BLaER1 (cell line): Measurements from ENCODE around the gene PHF21B.

Experiments used
- H3K27ac ChIP-seq: shearing (Covaris generic); formaldehyde crosslinking; 2 replicates; pipeline ENCODE4 v1.8.1; 2022
- H3K27me3 ChIP-seq: shearing (Covaris generic); formaldehyde crosslinking; 2 replicates; pipeline ENCODE4 v1.8.1; 2022
- H3K36me3 ChIP-seq: shearing (Covaris generic); formaldehyde crosslinking; 2 replicates; pipeline ENCODE4 v1.8.1; 2022
- H3K4me1 ChIP-seq: shearing (Covaris generic); formaldehyde crosslinking; 2 replicates; pipeline ENCODE4 v1.8.1; 2022
- H3K4me2 ChIP-seq: shearing (Covaris generic); formaldehyde crosslinking; 2 replicates; pipeline ENCODE4 v1.8.1; 2022
- H3K4me3 ChIP-seq: shearing (Covaris generic); formaldehyde crosslinking; 2 replicates; pipeline ENCODE4 v1.8.1; 2022
- H3K9ac ChIP-seq: shearing (Covaris generic); formaldehyde crosslinking; 2 replicates; pipeline ENCODE4 v1.8.1; 2022
- H3K9me3 ChIP-seq: shearing (Covaris generic); formaldehyde crosslinking; 2 replicates; pipeline ENCODE4 v1.8.1; 2022
- H4K20me1 ChIP-seq: shearing (Covaris generic); formaldehyde crosslinking; 2 replicates; pipeline ENCODE4 v1.8.1; 2022
- Cebpa-rat ChIP-seq: shearing (Covaris generic); IDR thresholded peaks from 2 replicates; pipeline ENCODE4 v1.8.1; 2022

The PHF21B gene

GRCh38 chr22:44982445-44982844 is 27.4 kb downstream of the PHF21B start:
- H3K9me3 ChIP-seq = peaks cover 3% of the 10 kb centered on the region; the same call in 1 of the 2 replicates
- no peak overlapping the region for H3K4me3 ChIP-seq
- TF ChIP-seq Cebpa-rat = no peak
- H3K4me2 ChIP-seq = peak overlapping the region; percentile 79
- peaks cover 55% of the 10 kb centered on the region for H4K20me1 ChIP-seq
- H3K4me1 ChIP-seq = peaks cover 45% of the 10 kb centered on the region
- H3K27ac ChIP-seq = no peak overlapping the region
- H3K9ac ChIP-seq = no peak overlapping the region
- H3K27me3 ChIP-seq = no peaks in the 10 kb centered on the region
- H3K36me3 ChIP-seq = no peaks in the 10 kb centered on the region

DNA sequence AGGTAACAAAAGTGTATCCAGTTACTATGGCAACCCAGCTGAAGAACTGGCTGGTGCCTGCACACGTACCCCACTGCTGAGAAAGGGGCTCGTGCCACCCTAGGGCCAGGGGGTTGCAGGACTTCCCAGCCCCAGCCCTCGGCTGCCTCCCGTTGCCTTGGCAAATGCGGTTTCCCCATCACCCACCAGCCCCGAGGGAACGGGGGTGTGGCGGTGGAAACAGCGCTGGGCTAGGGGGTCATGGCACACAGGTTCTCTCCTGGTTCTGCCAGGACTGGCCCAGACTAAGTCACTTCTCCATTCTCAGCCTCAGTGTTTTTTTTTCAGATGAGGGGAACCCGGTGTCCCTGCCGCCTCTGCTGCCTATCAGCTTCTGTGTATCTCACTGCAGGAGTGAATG is 27.9 kb downstream of the PHF21B start:
- Histone ChIP-seq H3K4me1 (peaks cover 39% of the 10 kb centered on the region), H3K9me3 (peaks cover 3% of the 10 kb centered on the region; the same call in 1 of the 2 replicates), H3K4me2 (peak overlapping the region; percentile 79), H3K9ac (no peak overlapping the region), H3K4me3 (no peak overlapping the region), H3K36me3 (no peaks in the 10 kb centered on the region), H4K20me1 (peaks cover 60% of the 10 kb centered on the region), H3K27me3 (no peaks in the 10 kb centered on the region), H3K27ac (no peak overlapping the region)
- TF ChIP-seq Cebpa-rat = no peak

DNA sequence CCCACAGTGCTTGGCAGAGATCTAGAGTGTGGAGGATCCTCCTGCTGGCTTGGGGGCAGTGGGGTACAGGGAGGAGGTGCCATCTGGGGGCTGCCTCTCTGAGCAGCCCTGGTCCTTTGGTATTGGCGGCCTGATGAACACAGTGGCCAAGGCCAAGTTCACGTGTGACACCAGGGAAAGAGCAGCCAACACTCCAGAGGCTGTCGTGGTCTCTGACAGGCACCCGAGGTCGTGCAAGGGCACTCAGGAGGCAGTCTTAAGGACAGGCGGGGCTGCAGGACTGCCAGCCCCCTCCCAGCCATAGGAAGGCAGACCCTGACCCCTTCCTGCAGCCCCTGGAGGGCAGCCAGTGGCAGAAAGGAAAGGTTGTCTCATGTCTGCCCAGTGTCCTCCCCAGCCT is 30.7 kb downstream of the PHF21B start:
- H3K9ac ChIP-seq = no peak overlapping the region
- H4K20me1 ChIP-seq = peaks cover 80% of the 10 kb centered on the region

DNA sequence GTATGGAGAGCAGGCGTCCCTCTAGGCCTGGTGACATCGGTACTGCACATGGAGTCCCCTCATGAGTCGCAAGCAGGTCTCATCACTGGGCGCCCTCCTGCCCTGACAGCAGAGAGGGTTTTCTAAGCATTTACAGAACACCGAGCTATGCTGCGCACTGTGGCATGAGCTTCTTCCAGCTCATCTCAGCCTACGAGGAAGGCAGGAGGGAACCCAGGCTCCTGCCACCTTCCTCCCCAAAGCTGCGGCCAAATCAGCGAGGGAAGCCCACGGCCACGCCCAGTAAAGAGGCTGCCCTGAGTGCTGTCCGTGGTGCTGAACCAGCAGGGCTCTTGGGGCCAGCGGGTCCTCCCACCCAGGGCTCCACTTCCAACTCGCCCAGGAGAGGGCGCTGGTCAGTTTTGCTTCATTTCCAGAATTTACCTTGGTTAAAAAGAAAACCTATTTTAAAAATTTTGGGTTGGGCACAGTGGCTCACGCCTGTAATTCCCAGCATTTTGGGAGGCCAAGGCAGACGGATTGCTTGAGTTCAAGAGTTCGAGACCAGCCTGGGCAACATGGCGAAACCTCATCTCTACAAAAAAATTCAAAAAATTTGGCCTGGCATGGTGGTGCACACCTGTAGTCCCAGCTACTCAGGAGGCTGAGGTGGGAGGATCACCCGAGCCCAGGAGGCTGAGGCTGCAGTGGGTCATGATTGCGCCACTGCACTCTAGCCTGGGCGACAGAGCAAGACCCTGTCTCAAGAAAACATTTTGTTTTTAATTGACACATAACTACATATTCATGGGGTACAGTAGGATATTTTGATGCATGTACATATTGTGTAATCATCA is 34.2 kb downstream of the PHF21B start:
- peaks cover 21% of the 10 kb centered on the region for H3K4me1 ChIP-seq
- H3K4me3 ChIP-seq = no peak overlapping the region
- no peak for TF ChIP-seq Cebpa-rat
- no peaks in the 10 kb centered on the region for H3K9me3 ChIP-seq
- H3K27ac ChIP-seq = no peak overlapping the region
- no peaks in the 10 kb centered on the region for H3K36me3 ChIP-seq
- no peak overlapping the region for H3K9ac ChIP-seq
- peaks cover 57% of the 10 kb centered on the region for H4K20me1 ChIP-seq
- H3K27me3 ChIP-seq = no peaks in the 10 kb centered on the region
- no peak overlapping the region for H3K4me2 ChIP-seq

More for the DNA sequence above, 30.7 kb downstream of the PHF21B start:
- Histone ChIP-seq H3K27ac (no peak overlapping the region), H3K4me3 (no peak overlapping the region), H3K4me1 (peaks cover 38% of the 10 kb centered on the region), H3K36me3 (no peaks in the 10 kb centered on the region), H3K9me3 (no peaks in the 10 kb centered on the region), H3K27me3 (no peaks in the 10 kb centered on the region), H3K4me2 (no peak overlapping the region)
- TF ChIP-seq Cebpa-rat = no peak

- Histone ChIP-seq H3K9ac (no peak overlapping the region), H3K4me1 (peaks cover 19% of the 10 kb centered on the region), H3K4me2 (no peak overlapping the region), H3K27ac (no peak overlapping the region), H3K9me3 (no peaks in the 10 kb centered on the region), H3K36me3 (no peaks in the 10 kb centered on the region), H4K20me1 (peaks cover 46% of the 10 kb centered on the region), H3K27me3 (no peaks in the 10 kb centered on the region), H3K4me3 (no peak overlapping the region)
- no peak for TF ChIP-seq Cebpa-rat
Observed at GRCh38 chr22:44974454-44974853, 35.4 kb downstream of the PHF21B start.

DNA sequence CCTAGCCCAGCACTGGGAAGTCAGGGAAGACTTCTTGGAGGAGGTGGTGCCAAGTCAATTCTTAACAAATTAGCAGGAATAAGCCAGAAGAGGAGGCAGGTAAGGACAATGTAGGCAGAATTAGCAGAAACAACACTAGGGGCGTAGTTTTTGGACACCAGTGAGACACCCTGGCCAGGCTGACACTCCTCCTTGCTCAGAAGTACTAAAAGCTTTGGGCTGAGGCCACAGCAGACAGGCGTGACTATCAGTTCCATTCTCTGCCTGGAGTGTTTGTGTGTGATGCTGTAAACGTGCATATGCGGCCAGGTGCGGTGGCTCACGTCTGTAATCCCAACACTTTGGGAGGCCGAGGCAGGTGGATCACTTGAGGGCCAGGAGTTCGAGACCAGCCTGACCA is 36.0 kb downstream of the PHF21B start:
- H3K27ac ChIP-seq = no peak overlapping the region
- H3K9me3 ChIP-seq = no peaks in the 10 kb centered on the region
- no peak for TF ChIP-seq Cebpa-rat
- peaks cover 39% of the 10 kb centered on the region for H4K20me1 ChIP-seq
- H3K9ac ChIP-seq = no peak overlapping the region
- H3K4me1 ChIP-seq = peaks cover 19% of the 10 kb centered on the region
- no peaks in the 10 kb centered on the region for H3K36me3 ChIP-seq
- no peaks in the 10 kb centered on the region for H3K27me3 ChIP-seq
- H3K4me2 ChIP-seq = no peak overlapping the region
- no peak overlapping the region for H3K4me3 ChIP-seq

- H3K27ac ChIP-seq = peak overlapping the region; percentile 66
- H3K4me1 ChIP-seq = peaks cover 19% of the 10 kb centered on the region
- H3K36me3 ChIP-seq = no peaks in the 10 kb centered on the region
- H3K9ac ChIP-seq = no peak overlapping the region
- no peak overlapping the region for H3K4me3 ChIP-seq
- peak overlapping the region; percentile 56 for H3K4me2 ChIP-seq
- TF ChIP-seq Cebpa-rat = no peak
- H3K9me3 ChIP-seq = no peaks in the 10 kb centered on the region
- peaks cover 26% of the 10 kb centered on the region for H4K20me1 ChIP-seq
- no peaks in the 10 kb centered on the region for H3K27me3 ChIP-seq
Observed at GRCh38 chr22:44972363-44973083, 37.3 kb downstream of the PHF21B start.

DNA sequence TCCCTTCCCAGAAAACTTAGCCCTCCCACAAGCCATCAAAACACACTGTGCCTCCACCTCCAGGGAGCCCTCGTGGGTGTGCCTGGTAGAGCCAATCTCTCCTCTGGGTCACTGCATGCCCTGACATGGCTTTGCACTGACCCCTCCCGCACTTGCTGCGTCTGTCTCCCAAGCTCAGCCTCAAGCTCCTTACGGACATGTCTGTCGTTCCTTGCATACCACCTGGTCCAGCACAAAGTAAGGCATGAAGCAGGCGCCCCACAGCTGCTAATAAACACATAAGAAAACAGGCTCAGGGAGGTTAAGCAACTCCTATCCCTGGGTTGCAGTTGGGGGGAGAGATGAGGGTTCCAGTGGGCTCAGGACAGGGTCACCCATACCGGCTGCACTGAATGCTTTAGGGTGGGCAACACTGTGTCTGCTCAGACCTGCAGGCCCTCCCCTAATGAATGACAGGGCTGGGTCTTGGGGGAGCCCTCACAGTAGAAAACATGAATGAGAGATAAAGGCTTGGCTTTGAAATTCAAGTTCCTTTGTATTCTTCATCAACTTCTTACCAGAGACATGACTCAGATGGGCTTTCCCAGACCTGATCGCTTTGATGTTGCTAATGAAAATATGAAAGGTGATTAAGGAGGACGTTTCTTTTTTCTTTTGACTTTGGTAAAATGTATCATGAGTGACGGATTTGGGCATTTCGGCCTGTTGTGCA is 38.0 kb downstream of the PHF21B start:
- H3K9ac ChIP-seq = no peak overlapping the region
- no peaks in the 10 kb centered on the region for H3K9me3 ChIP-seq
- H3K4me2 ChIP-seq = peak overlapping the region; percentile 56
- peaks cover 20% of the 10 kb centered on the region for H4K20me1 ChIP-seq
- no peak for TF ChIP-seq Cebpa-rat
- H3K27me3 ChIP-seq = no peaks in the 10 kb centered on the region
- peaks cover 19% of the 10 kb centered on the region for H3K4me1 ChIP-seq
- H3K27ac ChIP-seq = peak overlapping the region; percentile 66; the same call in 1 of the 2 replicates
- H3K4me3 ChIP-seq = no peak overlapping the region
- no peaks in the 10 kb centered on the region for H3K36me3 ChIP-seq

GRCh38 chr22:44970291-44970690 is 39.5 kb downstream of the PHF21B start:
- Histone ChIP-seq H3K4me3 (no peak overlapping the region), H3K4me2 (no peak overlapping the region), H4K20me1 (peaks cover 6% of the 10 kb centered on the region), H3K27me3 (no peaks in the 10 kb centered on the region), H3K4me1 (peaks cover 23% of the 10 kb centered on the region), H3K9ac (no peak overlapping the region), H3K36me3 (no peaks in the 10 kb centered on the region), H3K27ac (no peak overlapping the region), H3K9me3 (no peaks in the 10 kb centered on the region)
- TF ChIP-seq Cebpa-rat = no peak
